HG03520 (cell line): ENCODE measurements around the gene MBD6.

ENCODE experiments used
- ATAC-seq: cut with Tn5 transposase; IDR thresholded peaks from one replicate; pipeline ENCODE4 v1.9.1; 2021; ENCODE audit warnings: mild to moderate bottlenecking, moderate library complexity; ENCODE audit not compliant: unreplicated experiment

MBD6 gene

GRCh38 chr12:57527184-57527583 is 4.6 kb downstream of the MBD6 start:
- ATAC-seq = no peak

DNA sequence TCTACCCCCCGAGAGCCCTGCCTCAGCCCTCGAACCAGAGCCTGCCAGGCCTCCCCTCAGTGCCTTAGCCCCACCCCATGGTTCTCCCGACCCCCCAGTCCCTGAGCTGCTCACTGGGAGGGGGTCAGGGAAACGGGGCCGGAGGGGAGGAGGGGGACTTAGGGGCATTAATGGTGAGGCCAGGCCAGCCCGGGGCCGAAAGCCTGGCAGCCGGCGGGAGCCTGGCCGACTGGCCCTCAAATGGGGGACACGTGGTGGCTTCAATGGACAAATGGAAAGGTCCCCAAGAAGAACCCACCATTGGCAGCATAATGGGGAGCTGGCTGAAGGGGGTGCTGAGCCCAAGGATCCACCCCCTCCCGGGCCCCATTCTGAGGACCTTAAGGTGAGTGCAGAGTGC is 5.6 kb downstream of the MBD6 start:
- ATAC-seq = no peak

GRCh38 chr12:57528831-57529555 is 6.4 kb downstream of the MBD6 start:
- ATAC-seq = no peak

DNA sequence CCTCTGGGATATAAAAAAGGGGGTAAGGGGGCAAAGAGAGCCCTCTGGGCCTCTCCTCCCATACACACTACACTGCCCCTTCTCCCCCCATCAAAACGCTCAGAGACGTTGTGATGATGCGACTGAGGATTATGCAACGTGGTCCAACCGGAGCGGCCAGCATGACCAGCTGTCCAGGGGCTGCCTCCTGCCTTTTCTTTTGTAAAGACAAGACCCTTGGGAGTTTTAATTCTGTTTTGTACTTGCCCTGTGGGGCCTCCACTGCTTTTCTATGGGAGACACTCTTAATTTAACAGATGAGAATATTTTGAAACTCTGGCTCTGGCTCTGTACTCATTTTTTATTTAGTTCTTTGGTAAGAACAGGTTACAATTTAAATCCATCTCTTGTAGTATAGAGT is 7.2 kb downstream of the MBD6 start:
- no peak for ATAC-seq

- no peak for ATAC-seq
These were observed 7.9 kb downstream of the MBD6 start for GRCh38 chr12:57530396-57531142.

DNA sequence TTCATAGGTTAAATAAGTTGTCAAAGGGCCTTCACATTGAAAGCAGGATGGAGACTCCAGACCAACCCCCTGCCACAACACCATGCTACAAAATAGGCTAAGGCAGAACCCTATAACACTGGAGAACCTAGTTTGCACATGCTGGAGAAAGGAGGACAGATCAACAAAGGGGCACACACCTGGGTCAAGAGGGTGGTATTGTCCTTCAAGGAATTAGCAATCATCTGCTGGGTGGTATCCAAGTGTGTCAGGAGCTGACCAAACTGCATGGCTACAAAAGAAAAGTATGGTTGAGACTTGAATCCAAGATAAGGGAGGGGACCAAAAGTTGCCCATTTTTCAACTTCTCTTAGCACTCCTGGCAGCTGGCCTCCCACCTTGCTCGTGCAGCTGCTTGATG is 9.2 kb downstream of the MBD6 start:
- ATAC-seq = no peak

DNA sequence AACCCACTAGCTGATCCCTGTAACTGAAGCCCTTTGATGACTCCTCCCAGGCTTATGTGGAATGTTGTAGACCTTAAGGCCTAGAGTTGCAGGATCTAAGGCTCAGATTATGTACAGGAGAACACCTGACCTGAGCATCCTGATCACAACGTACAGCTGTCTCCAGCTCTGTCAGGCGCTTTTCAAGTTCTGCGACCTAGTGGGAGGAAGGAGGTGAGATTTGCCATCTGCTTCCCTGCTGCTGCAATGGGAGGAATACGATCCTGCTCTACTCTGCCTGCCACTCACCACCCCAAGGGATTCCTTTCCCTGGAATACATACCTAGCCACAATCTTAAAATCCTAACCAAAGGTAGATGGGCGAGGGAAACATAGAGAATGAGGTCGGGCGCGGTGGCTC is 10.5 kb downstream of the MBD6 start:
- ATAC-seq = no peak

DNA sequence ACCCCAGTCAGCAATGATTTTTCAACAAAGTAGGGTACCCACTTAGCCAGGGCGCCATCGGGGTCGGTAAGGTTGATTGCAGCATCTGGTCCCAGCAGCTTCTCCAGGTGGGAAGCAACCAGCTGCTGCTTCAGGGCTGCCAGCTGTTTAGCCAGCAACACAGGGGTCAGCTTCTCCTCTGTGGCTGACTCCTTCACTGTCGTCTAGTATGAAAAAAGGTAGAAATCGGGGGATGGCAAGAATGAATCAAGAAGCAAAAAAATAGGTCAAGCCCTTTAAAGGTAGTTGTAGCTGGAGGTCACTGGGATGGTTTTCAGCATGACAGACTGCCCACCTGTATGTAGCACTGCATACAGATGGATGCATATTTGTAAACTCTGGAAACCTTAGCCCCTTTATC is 11.6 kb downstream of the MBD6 start:
- no peak for ATAC-seq

- no peak for ATAC-seq
These were observed 12.4 kb downstream of the MBD6 start for GRCh38 chr12:57534991-57535543.

DNA sequence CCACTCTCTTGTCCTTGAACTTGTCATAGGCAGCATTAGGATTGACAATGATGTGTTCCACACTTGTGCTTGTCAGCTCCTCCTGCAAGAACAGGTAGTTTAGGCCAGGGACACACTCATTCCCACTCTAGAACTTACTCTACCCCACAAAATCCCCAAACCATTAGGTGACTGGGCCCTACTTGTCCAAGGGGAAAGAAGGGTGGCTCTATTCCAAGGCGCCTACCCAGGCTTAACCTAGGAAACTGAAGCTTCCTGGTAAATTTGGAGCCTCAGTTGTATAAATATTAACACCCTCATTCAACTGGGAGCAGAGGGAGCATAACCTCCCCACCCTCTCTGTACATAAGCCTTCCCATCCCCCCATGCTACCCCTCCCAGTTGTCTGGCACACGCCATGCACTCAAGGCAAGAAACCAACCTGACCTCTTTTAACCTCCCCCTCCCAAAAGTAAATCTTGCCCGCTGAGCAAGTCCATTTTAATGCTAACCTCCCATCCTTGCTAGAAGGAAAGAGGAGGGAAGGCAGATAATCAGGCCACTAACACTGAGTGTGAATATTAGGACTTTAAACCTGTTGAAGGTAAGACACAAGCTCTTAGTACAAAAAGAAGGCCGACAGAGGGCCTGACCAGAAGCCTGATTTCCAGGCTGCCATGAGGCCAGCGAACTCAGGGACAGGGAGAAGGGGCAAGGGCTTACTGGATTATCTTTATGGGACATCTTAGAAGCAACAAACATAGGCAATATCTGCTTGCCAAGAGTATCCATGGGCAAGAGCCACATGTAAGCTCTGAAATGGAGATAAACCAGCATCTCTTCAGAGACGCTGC is 13.4 kb downstream of the MBD6 start:
- no peak for ATAC-seq

GRCh38 chr12:57536597-57536942 is 13.9 kb downstream of the MBD6 start:
- ATAC-seq = no peak

- no peak for ATAC-seq
These were observed 16.6 kb downstream of the MBD6 start for GRCh38 chr12:57539134-57539768.

DNA sequence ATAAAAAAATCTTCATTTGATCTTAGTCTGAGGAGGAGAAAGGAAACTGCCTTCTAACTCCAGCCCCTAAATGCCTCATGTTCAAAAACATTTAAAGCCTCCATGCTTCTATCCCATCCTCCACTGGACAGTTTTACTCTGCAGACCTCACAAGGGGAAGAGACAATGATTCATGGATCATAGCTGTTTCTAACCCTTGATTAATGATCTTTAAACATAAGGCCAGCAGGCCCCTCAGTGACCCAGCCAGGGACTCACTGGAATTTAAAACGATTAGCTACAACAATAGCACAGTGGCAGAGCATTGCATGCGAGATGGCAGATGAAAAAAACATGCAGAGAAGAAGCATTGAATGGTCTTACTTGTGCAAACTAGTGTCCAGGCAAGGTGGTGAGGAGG is 18.4 kb downstream of the MBD6 start:
- no peak for ATAC-seq

DNA sequence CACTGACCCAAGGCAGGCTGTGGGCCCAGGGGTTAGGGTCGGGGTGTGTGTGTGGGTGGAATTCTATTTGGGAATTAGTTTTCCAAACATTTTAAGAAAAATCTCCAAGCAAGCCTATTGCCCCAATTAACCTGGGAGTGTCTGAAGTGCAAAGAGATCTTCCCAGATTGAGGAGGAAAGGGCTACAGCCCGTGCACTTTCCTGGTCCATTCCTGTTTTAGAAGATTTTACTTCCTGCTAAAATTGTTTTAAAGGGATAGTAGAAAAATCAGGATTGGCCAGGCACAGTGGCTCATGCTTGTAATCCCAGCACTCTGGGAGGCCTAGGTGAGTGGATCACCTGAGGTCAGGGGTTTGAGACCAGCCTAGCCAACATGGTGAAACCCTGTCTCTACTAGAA is 19.1 kb downstream of the MBD6 start:
- ATAC-seq = no peak

- ATAC-seq = no peak
These were observed 21.0 kb downstream of the MBD6 start for GRCh38 chr12:57543581-57543980.

GRCh38 chr12:57545809-57546437 is 23.3 kb downstream of the MBD6 start:
- no peak for ATAC-seq

DNA sequence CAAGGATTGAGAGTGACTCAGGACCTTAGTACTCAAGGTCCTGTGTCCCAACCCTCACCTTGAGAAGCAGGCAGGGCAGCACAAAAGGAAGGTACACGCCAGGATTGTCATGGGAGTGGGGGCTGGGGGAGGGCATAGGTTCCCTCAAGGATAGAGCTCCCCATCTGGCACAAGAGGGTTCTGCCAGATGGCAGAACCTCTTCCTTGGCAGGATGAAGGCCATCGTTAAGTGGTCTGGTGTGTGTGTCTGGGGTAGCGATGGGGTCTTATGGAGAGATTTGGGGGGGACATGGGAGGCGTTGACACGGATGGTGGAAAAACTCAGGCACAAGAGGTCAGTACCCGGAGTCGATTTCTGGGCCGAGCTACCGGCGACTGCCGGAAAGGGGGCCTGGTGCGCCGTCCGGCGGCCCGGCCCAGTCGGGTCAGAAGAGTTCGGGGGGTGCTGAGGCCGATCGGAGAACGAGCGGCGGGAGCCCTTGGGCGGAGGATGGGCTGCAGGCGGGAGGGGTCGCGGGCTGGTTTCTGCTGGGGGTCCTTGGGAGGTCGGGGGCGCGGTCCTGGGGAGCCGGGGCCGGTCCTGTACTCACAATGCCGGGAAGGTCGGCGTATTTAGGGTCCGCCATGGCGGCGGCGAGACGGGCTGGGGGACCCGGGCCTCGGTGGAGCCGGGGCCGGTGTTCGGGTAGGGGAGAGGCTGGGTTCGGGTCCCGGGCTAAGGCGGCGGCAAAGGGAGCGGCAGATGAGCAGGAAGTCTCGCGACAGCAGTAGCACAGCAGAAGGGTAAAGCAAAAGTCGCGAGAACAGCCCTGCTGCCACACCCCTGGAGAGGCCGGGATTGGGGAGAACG is 24.0 kb downstream of the MBD6 start, which contains the start of gene DCTN2:
DCTN2 (minus strand) TSS at position 755 of the 850 bp plus-strand sequence; CDS start at position 626, 129 bp downstream.
- peak; percentile 99 for ATAC-seq

DNA sequence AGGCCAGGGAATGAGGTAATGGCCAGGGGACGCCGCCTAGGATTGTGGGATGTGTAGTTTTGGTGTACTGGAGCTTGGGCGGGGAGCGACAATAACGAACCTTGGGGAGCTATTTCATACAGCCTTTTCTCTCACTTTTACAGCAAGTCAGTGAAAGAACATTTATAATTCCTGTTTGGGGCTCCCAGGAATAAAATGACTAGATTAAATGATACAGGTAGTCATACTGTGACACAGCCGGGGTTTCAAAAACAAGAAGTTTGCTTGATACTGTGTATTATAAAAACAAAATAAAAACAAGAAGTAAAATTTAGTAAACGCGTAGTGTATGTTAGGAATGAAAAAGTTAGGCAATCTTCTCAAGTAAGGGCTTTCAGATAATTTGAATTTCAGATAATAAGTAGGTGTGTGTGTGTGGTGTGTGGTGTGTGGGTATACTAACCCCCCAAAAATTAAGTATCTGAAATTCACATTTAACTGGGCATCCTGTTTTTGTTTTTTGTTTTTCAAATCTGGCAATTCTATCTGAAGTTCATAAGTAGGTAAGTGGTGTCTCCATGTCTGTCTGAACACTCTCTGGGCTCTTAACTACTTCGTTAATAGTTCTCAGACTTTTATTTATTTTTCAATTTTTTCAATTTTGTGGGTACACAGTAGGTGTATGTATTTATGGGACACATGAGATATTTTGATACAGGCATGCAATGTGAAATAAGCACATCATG is 24.8 kb downstream of the MBD6 start:
- ATAC-seq = no peak

- ATAC-seq = no peak
These were observed 25.3 kb downstream of the MBD6 start for GRCh38 chr12:57548013-57548315.
